HG03025 (cell line): ENCODE measurements around the gene UBE2N.

Experiments
- ATAC-seq: cut with Tn5 transposase; IDR thresholded peaks from one replicate; pipeline ENCODE4 v1.9.1; 2021; ENCODE audit warnings: mild to moderate bottlenecking, moderate library complexity; ENCODE audit not compliant: unreplicated experiment, low FRiP score

The UBE2N gene

DNA sequence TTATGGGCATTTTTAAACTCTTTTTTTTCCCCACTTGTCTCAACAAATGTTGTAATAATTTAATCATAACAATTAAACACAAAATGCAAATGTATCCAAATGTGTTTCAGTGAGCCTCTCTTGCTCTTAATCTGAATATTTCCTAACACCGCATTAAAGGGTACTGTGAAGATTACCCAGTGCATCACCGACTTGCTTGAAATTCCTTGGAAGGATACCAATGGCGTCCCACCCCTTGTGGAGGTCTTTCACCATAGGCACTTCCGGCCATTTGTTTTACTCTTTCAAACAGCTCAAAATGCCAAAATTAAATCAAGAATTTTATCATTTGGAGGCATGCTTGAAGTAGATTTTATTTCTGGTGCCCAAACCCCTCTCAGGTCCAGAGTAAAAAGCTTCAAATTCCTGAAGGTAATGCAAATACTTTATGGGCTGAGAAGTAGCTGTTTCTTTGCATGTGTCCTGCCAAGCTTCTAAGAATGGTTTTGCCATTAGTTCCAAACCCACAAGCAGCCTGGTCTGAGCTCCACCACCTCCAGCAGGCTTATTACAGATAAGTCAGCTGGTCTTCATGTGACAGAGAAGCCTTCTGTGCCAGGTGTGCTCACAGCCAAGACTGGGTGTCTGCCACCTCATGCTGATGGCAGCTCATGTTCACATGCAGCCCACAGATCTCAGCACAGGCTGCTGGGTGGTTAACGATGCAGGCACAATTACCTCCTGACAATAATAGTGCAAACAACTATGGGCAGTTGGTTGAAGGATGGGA lies 80.4 kb downstream of the UBE2N start:
- ATAC-seq, result no peak

DNA sequence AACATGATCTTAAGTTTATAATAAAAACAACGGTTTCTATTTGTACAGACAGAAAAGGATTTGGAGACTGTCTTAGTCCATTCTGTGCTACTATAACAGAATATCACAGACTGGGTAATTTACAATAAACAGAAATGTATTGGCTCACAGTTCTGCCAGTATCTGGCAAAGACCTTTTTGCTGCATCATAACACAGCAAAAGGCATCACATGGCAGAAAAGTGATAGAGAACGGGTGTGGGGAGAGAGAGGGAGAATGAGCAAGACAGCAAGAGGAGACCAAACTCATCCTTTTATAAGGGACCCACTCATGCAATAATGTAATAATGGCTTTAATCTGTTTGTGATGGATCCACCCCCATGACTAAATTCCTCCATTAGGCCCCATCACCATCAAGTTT lies 81.1 kb downstream of the UBE2N start:
- no peak for ATAC-seq

- no peak for ATAC-seq
These were observed 82.9 kb downstream of the UBE2N start for GRCh38 chr12:93358821-93359220.

GRCh38 chr12:93358058-93358457 lies 83.7 kb downstream of the UBE2N start:
- no peak for ATAC-seq

DNA sequence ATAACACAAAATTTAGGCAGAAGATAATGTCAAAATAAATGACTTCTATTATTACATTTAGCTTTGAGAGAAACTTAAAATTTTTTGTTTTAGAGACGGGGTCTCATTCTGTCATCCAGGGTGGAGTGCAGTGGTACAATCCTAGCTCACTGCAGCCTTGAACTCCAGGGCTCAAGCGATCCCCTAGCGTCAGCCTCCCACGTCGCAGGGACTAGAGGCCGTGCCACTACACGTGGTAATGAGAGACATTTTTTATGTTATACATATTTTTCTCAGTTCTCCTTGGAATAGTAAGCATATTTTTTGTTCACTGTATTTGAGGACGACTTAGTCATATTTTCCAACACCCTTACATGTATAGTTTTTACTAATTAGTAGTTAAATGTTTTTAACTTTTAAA lies 85.5 kb downstream of the UBE2N start:
- ATAC-seq, result no peak
